ENCODE measurements around the gene TGM1. TPM values are rescaled to one million over a fixed set of nuclear protein-coding genes. Genes with fewer than 3 reads are reported as not detected.
A peak's percentile ranks its signal among the peaks of the same experiment; 100 is the strongest.

The TGM1 gene
- total RNA-seq, 8 experiments from 2014 or later, result 0.92 to 4.7 (median 2.1) TPM

DNA sequence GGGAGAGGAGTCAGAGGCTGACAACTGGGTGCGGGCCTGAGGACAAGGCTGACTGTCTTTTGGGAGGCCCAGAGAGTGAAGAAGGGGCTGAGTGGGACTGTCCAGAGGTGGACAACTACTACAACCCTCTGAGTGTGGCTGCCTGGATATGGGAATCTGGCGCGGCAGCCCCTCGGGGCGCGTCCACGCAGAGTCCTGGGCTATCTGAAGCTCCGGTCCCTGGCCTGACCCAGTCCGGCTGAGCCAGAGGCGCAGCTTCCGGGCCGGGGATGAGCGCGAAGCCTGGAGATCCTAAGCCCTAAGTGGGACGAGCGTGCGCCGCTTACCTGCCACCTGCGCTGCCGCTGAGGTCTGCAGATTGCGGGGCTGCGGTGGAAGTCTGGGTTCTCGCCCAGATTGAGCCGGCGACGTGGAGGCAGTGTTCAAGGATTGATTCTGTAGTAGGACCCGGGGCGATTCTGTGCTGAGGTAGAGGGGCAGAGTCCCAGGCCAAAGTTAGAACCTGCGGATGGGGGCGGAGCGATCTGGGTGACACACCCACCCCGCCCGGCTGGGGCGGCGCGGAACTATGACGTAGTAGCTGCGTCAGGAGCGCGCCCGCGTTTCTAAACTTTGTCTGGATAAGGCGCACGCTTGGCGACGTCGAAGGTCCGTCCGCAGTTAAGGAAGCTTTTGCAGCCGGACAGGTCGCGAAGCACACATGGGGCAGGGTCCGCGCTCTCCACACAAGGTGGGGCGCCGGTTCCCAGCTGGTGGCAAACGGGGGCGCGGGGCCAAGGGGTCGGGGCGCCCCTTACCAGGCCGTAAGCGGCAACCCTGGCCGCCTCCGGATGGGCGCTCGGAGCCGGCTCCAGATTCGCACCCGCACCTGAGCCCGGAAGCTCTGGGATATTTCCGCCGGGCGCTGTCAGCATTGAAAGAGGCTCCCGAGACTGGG is 36.5 kb upstream of the TGM1 start, which contains the start of the genes DHRS1 and NOP9:
Gene DHRS1 (minus strand): TSS at position 526 of the 937 bp plus-strand sequence. CDS start 674 bp downstream, outside the sequence.
Gene NOP9 (plus strand): TSS at position 596 of the 937 bp plus-strand sequence. CDS start 105 bp downstream, at position 701.
- in situ Hi-C loops (cut with MboI; ENCODE audit: low pct_unique_long_range_greater_than_20kb in 2 of 9, low sequenced_read_pairs in 9 of 9, unreplicated experiment in 9 of 9), result loop anchor here in 1 of 9 experiments (10.0 kb wide), 1 partner anchor 55 kb away; the partner anchor contains the start of gene TINF2
- Histone ChIP-seq H3K27ac (peak within 1 kb of the TSS; percentile 31 to 65), H3K4me3 (peak within 1 kb of the TSS; percentile 67 to 95 (median 76)), H3K4me1 (replicated peaks in 1 of 2) (peaks cover 6 to 10% of the 10 kb centered on the region in 2 donors)
- peak; percentile 70 to 86 (median 79) for ATAC-seq (replicated peaks in 6 of 8)
- 0 to 3% (median 1%) methylated on average over 2 to 25 of the region's 75 CpGs; no CpG with 5 or more reads in 4 of the 10 experiments for WGBS, 10 experiments

DNA sequence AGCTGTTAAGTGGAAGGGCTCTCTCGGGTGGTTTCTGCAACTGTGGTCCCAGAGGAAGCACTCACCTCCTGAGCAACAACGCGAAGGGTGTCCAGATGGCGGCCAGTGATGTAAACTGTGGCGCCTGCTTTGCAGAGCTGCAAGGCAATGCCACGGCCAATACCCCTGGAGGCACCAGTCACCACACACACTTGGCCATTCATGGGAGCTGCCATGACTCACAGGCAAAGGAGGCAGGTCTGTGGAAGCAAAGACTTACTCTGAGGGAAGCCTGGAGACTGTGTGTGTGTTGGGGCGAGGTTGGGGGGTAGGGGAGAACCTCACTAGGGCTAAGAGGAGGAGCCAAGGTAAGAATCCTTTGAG is 35.9 kb upstream of the TGM1 start:
- H3K27ac ChIP-seq, result no peak overlapping the region
- in situ Hi-C loops (cut with MboI; ENCODE audit: low pct_unique_long_range_greater_than_20kb in 2 of 9, low sequenced_read_pairs in 9 of 9, unreplicated experiment in 9 of 9), result loop anchor here in 1 of 9 experiments (10.0 kb wide), 1 partner anchor 54 kb away; the partner anchor contains the start of gene TINF2
- H3K4me1 ChIP-seq (replicated peaks in 1 of 2), result peaks cover 6 to 10% of the 10 kb centered on the region in 2 donors

GRCh38 chr14:24297190-24297964 is 34.4 kb upstream of the TGM1 start:
- peaks cover 6 to 10% of the 10 kb centered on the region in 2 donors for H3K4me1 ChIP-seq (replicated peaks in 1 of 2)
- ATAC-seq (replicated peaks in 6 of 8), result peak in 3 of 8 experiments; percentile 1 to 2 (median 1)
- in situ Hi-C loops (cut with MboI; ENCODE audit: low pct_unique_long_range_greater_than_20kb in 2 of 9, low sequenced_read_pairs in 9 of 9, unreplicated experiment in 9 of 9), result loop anchor here in 1 of 9 experiments (10.0 kb wide), 1 partner anchor 53 kb away; the partner anchor contains the start of gene TINF2
- no peak overlapping the region for H3K27ac ChIP-seq
- 24 to 68% (median 42%) methylated on average over 1 to 5 of the region's 5 CpGs; no CpG with 5 or more reads in 1 of the 10 experiments for WGBS, 10 experiments
- H3K4me3 ChIP-seq, result no peak overlapping the region

More for the DNA sequence above, 35.9 kb upstream of the TGM1 start:
- ATAC-seq (replicated peaks in 6 of 8), result peak; percentile 23 to 47 (median 27)
- WGBS, 10 experiments, result 0 to 90% (median 56%) methylated on average over 1 to 7 of the region's 7 CpGs; no CpG with 5 or more reads in 4 of the 10 experiments
- H3K4me3 ChIP-seq, result peak overlapping the region; percentile 67 to 95 (median 76)

DNA sequence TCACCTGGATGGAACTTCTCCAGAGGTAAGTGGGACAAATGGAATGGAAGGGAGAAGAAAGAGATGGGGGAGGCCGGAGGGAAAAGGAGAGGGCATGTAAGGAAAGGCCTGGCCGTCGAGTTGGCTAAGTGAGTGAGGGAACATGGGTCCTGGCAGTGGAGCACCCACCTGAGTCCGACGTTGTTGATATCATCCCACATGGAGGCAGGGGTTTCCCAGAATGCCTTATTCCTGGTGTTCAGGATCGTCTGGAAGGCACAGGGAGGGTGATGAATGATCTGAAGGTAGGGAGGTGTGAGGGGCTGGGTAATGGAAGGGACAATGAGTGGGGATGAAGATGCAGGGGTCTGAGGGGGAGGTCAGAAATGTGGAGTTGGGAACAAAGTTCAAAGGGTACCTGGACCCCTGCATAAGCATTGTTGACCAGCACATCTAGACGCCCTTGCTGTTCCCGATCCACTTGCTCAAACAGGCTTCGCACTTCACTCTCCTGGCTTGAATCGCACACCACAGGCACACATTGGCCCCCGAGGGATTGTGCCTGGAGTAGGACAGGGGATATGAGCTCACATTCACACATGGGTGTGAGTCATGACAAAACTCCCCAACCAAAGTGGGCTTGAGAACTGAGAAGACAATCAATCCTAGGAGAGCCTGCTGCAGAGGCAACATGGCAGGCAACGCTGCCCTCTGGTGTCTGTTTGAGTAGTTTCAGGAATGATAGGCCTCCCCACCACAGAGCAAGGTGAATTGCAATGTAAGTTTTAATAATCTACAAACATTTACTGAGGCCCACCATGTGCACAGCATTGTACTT is 33.6 kb upstream of the TGM1 start:
- in situ Hi-C loops (cut with MboI; ENCODE audit: low pct_unique_long_range_greater_than_20kb in 2 of 9, low sequenced_read_pairs in 9 of 9, unreplicated experiment in 9 of 9), result loop anchor here in 1 of 9 experiments (10.0 kb wide), 1 partner anchor 52 kb away; the partner anchor contains the start of gene TINF2
- H3K4me1 ChIP-seq (replicated peaks in 1 of 2), result peaks cover 6 to 10% of the 10 kb centered on the region in 2 donors
- ATAC-seq (replicated peaks in 6 of 8), result peak; percentile 42 to 82 (median 74)
- no peak overlapping the region for H3K4me3 ChIP-seq
- H3K27ac ChIP-seq, result no peak overlapping the region
- WGBS, 10 experiments, result 17 to 80% (median 58%) methylated on average over 1 to 12 of the region's 12 CpGs; no CpG with 5 or more reads in 2 of the 10 experiments

DNA sequence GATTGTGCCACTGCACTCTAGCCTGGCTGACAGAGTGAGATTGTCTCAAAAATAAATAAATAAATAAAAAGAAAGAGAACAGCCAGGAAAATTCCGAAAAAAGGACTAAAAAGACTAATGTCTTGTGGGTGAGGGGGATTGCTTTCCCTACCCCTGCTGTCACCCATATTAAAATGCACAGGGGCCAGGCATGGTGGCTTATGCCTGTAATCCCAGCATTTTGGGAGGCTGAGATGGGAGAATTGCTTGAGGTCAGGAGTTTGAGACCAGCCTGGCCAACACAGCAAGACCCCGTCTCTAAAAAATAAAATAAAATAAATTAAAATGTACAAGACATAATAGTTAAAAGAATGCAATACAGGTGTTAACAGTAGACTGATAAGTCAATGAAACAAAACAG is 30.5 kb upstream of the TGM1 start:
- 87 to 100% (median 100%) methylated on average over 1 to 2 of the region's 2 CpGs; no CpG with 5 or more reads in 1 of the 10 experiments for WGBS, 10 experiments
- Histone ChIP-seq H3K27ac (no peak overlapping the region), H3K4me1 (replicated peaks in 1 of 2) (peaks cover 3 to 6% of the 10 kb centered on the region in 2 donors), H3K4me3 (no peak overlapping the region)
- no peak for ATAC-seq (replicated peaks in 6 of 8)
- in situ Hi-C loops (cut with MboI; ENCODE audit: low pct_unique_long_range_greater_than_20kb in 2 of 9, low sequenced_read_pairs in 9 of 9, unreplicated experiment in 9 of 9), result loop anchor here in 1 of 9 experiments (10.0 kb wide), 1 partner anchor 49 kb away; the partner anchor contains the start of gene TINF2

DNA sequence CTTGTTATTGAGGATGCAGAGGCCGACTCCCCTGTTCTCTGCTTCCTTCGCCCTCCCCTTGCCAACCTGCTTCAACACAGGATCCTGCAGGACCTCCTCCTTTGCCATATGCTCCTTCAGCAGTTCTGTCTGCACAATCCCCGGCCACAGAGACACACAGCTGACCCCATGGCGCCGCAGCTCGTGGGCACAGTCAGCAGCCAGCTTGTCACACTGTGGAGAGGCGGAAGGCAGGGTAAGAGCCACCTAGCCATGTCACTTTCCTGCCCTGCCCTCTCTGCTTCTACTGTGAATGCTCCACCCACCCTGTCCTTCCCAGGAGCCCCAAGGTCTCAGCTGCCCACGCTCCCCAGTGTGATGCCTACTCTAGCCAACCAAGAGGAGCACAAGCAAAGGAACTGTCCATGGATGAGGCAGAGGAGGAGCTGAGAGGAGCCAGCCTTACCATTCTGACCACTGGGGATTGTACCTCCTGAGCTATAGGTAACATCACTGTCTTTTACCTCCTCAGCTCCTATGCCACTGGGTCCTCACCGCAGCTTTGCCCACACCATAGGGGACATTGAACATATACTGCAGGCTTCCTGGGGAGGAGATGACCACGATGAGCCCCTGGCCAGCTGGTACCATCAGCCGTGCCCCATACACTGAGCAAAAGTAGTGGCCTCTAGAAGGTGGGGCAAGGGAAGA is 29.3 kb upstream of the TGM1 start:
- no peak for ATAC-seq (replicated peaks in 6 of 8)
- in situ Hi-C loops (cut with MboI; ENCODE audit: low pct_unique_long_range_greater_than_20kb in 2 of 9, low sequenced_read_pairs in 9 of 9, unreplicated experiment in 9 of 9), result loop anchor here in 1 of 9 experiments (10.0 kb wide), 1 partner anchor 47 kb away; the partner anchor contains the start of gene TINF2
- 40 to 100% (median 92%) methylated on average over 1 to 3 of the region's 11 CpGs; no CpG with 5 or more reads in 2 of the 10 experiments for WGBS, 10 experiments
- H3K27ac ChIP-seq, result no peak overlapping the region
- no peak overlapping the region for H3K4me3 ChIP-seq
- peaks cover 3 to 6% of the 10 kb centered on the region in 2 donors for H3K4me1 ChIP-seq (replicated peaks in 1 of 2)

DNA sequence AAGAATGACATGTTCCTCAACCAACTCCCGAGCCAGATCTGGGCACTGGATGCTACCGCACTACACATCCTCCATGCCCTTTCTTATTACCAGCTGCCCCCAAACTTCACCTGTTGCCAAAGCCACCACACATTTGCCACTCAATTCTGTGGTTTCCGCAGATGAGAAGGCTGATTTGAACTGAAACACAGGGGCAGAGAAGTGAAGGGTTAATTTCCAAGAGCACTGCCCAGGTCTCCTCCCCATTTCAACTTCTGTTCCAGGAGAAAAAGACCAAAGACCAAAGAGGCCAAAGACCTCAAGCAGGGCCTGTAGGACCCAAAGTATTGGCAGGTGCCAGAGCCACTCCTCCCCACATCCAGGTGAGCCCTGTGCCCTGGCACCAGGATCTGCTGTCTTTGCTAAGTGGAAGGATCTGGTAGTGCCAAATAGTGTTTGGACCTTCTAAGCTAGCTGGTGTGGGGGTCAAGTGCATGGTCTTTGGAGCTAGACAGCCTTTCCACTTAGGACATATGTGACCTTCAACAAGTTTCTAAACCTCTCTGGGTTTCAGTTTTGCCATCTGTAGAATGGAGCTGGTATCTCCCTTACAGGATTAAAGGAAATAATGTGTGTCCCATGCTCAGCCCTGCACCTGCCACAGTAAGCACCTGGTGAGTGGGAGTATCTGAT is 28.6 kb upstream of the TGM1 start:
- WGBS, 10 experiments, result 60 to 100% (median 79%) methylated on average over 1 to 3 of the region's 3 CpGs; no CpG with 5 or more reads in 4 of the 10 experiments
- no peak overlapping the region for H3K4me3 ChIP-seq

DNA sequence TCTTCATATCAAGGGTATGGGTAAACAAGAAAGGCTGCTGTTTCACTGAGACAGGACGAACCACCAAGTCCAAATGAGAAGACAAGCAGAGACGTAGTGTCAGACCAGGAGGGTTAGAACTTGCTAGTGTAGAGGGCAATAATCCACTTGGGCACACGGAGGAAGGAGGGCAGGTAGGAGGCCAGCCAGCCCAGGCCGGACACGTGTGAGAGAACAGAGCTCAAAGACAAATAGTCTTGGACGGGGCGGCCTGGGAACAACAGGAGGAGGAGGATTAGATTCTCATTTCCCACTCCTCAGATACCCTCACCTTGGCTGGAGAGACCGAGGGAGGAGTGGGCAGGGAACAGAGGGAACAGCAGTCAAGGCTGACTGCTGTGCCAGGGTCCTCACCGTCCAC is 27.8 kb upstream of the TGM1 start:
- 17 to 83% (median 79%) methylated on average over 1 to 3 of the region's 9 CpGs; no CpG with 5 or more reads in 3 of the 10 experiments for WGBS, 10 experiments
- in situ Hi-C loops (cut with MboI; ENCODE audit: low pct_unique_long_range_greater_than_20kb in 2 of 9, low sequenced_read_pairs in 9 of 9, unreplicated experiment in 9 of 9), result loop anchor here in 1 of 9 experiments (10.0 kb wide), 1 partner anchor 46 kb away; the partner anchor contains the start of gene TINF2
- H3K4me1 ChIP-seq (replicated peaks in 1 of 2), result no peaks in the 10 kb centered on the region
- no peak overlapping the region for H3K27ac ChIP-seq
- no peak for ATAC-seq (replicated peaks in 6 of 8)
- H3K4me3 ChIP-seq, result no peak overlapping the region

More for the DNA sequence above, 28.6 kb upstream of the TGM1 start:
- H3K4me1 ChIP-seq (replicated peaks in 1 of 2), result peaks cover under 1% of the 10 kb centered on the region in 2 donors
- no peak overlapping the region for H3K27ac ChIP-seq
- in situ Hi-C loops (cut with MboI; ENCODE audit: low pct_unique_long_range_greater_than_20kb in 2 of 9, low sequenced_read_pairs in 9 of 9, unreplicated experiment in 9 of 9), result loop anchor here in 1 of 9 experiments (10.0 kb wide), 1 partner anchor 47 kb away; the partner anchor contains the start of gene TINF2
- ATAC-seq (replicated peaks in 6 of 8), result no peak

- in situ Hi-C loops (cut with MboI; ENCODE audit: low pct_unique_long_range_greater_than_20kb in 2 of 9, low sequenced_read_pairs in 9 of 9, unreplicated experiment in 9 of 9), result loop anchor here in 1 of 9 experiments (10.0 kb wide), 1 partner anchor 45 kb away; the partner anchor contains the start of gene TINF2
- 50 to 100% (median 83%) methylated on average over 1 to 4 of the region's 6 CpGs; no CpG with 5 or more reads in 3 of the 10 experiments for WGBS, 10 experiments
- Histone ChIP-seq H3K27ac (no peak overlapping the region), H3K4me3 (no peak overlapping the region), H3K4me1 (replicated peaks in 1 of 2) (no peaks in the 10 kb centered on the region)
- peak in 3 of 8 experiments; percentile 31 to 85 (median 84) for ATAC-seq (replicated peaks in 6 of 8)
Measured at GRCh38 chr14:24289649-24290280, 26.8 kb upstream of the TGM1 start.

DNA sequence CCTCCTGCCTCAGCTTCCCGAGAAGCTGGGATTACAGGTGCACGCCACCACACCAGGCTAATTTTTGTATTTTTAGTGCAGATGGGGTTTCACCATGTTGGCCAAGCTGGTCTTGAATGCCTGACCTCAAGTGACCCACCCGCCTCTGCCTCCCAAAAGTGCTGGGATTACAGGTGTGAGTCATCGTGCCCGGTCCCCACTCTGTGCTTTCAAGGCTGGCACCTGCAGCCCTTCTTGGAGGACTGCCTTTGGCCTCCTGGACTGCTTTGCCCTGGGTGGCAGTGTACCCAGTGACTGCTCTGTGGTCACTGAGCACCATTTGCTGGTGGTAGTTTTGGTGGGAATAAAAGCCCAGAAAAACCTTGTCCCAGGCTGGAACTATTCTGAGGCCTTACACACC is 24.0 kb upstream of the TGM1 start:
- Histone ChIP-seq H3K27ac (no peak overlapping the region), H3K4me1 (replicated peaks in 1 of 2) (no peaks in the 10 kb centered on the region), H3K4me3 (no peak overlapping the region)
- no peak for ATAC-seq (replicated peaks in 6 of 8)
- WGBS, 10 experiments, result 89 to 100% (median 100%) methylated on average over 1 to 5 of the region's 5 CpGs; no CpG with 5 or more reads in 7 of the 10 experiments
- in situ Hi-C loops (cut with MboI; ENCODE audit: low pct_unique_long_range_greater_than_20kb in 2 of 9, low sequenced_read_pairs in 9 of 9, unreplicated experiment in 9 of 9), result no loop called here
